Brain microvascular endothelial cell (primary cell): ENCODE data around the gene KIRREL3.

Source experiments
- DNase-seq: peaks from one replicate; pipeline ENCODE4 v3.0.0-alpha.2; 2020
- H3K27ac ChIP-seq: fragments of 250-450 bp; sonication (Bioruptor Pico); 2 replicates; pipeline ENCODE4 v1.5.1; 2020; ENCODE audit warnings: mild to moderate bottlenecking, moderate library complexity
- H3K27me3 ChIP-seq: fragments of 250-450 bp; sonication (Bioruptor Pico); replicated peaks from 2 replicates; pipeline ENCODE4 v1.5.1; 2020; ENCODE audit warnings: mild to moderate bottlenecking
- H3K36me3 ChIP-seq: fragments of 250-450 bp; sonication (Bioruptor Pico); replicated peaks from 2 replicates; pipeline ENCODE4 v1.5.1; 2020; ENCODE audit warnings: mild to moderate bottlenecking
- H3K4me3 ChIP-seq: 2 replicates; pipeline ENCODE4 v1.5.1; 2011; ENCODE audit warnings: low read depth, mild to moderate bottlenecking, control low read depth, low read length, moderate library complexity
- CTCF ChIP-seq: IDR thresholded peaks from 2 replicates; pipeline ENCODE4 v1.5.1; 2011; ENCODE audit warnings: low read depth, mild to moderate bottlenecking, moderate library complexity, low read length, control low read depth, inconsistent platforms; ENCODE audit errors: missing control alignments
- in situ Hi-C: cut with HindIII; loops from 2 replicates; pipeline ENCODE4 v1.10.0; 2017; ENCODE audit warnings: low sequenced_read_pairs, low pct_ligation_motif_present

Gene KIRREL3

GRCh38 chr11:126687477-126687876 lies 313.1 kb downstream of the KIRREL3 start:
- in situ Hi-C loops = no loop called here
- no peak overlapping the region for H3K4me3 ChIP-seq
- H3K27me3 ChIP-seq = no peaks in the 10 kb centered on the region
- DNase-seq = no peak
- H3K27ac ChIP-seq = no peak overlapping the region
- no peak for TF ChIP-seq CTCF
- no peaks in the 10 kb centered on the region for H3K36me3 ChIP-seq

- TF ChIP-seq CTCF = no peak
- DNase-seq = no peak
- Histone ChIP-seq H3K27ac (no peak overlapping the region), H3K4me3 (no peak overlapping the region), H3K36me3 (no peaks in the 10 kb centered on the region), H3K27me3 (no peaks in the 10 kb centered on the region)
- in situ Hi-C loops = no loop called here
These were observed 313.6 kb downstream of the KIRREL3 start for GRCh38 chr11:126686938-126687337.

GRCh38 chr11:126683766-126684728 lies 316.5 kb downstream of the KIRREL3 start:
- no peak for DNase-seq
- no peaks in the 10 kb centered on the region for H3K27me3 ChIP-seq
- in situ Hi-C loops = no loop called here
- no peak overlapping the region for H3K4me3 ChIP-seq
- H3K36me3 ChIP-seq = no peaks in the 10 kb centered on the region
- no peak overlapping the region for H3K27ac ChIP-seq
- no peak for TF ChIP-seq CTCF

GRCh38 chr11:126682590-126682989 lies 318.0 kb downstream of the KIRREL3 start:
- H3K4me3 ChIP-seq = no peak overlapping the region
- TF ChIP-seq CTCF = no peak
- DNase-seq = no peak
- H3K36me3 ChIP-seq = no peaks in the 10 kb centered on the region
- H3K27me3 ChIP-seq = no peaks in the 10 kb centered on the region
- in situ Hi-C loops = no loop called here
- no peak overlapping the region for H3K27ac ChIP-seq

- in situ Hi-C loops = no loop called here
- no peak overlapping the region for H3K4me3 ChIP-seq
- H3K27me3 ChIP-seq = no peaks in the 10 kb centered on the region
- TF ChIP-seq CTCF = no peak
- no peaks in the 10 kb centered on the region for H3K36me3 ChIP-seq
- no peak for DNase-seq
- no peak overlapping the region for H3K27ac ChIP-seq
These were observed 319.9 kb downstream of the KIRREL3 start for GRCh38 chr11:126680700-126681099.
